Gastrocnemius medialis (tissue), 4 donors: Measurements from ENCODE around the gene PRKCD. TPM values are rescaled to one million over a fixed set of nuclear protein-coding genes. Genes with fewer than 3 reads are reported as not detected.

Source experiments
- ATAC-seq, 2 donors: fragments of 150-250 bp; one replicate each; pipeline ENCODE4 v1.9.1; 2016
- DNase-seq, 2 donors: peaks; one replicate each; pipeline ENCODE4 v3.0.0-alpha.2; 2019
- H3K27ac ChIP-seq, 4 donors: fragments of 200-600 bp; sonication (generic); 1 replicate in 1 of 4; 2 replicates in 3 of 4; pipeline ENCODE4 v1.5.1; 2016 to 2018; ENCODE audit warnings: mild to moderate bottlenecking in 2 of 4, moderate library complexity in 1 of 4
- H3K27me3 ChIP-seq, 3 donors: fragments of 200-600 bp; sonication (generic) in 2 of 3; 1 replicate in 1 of 3; 2 replicates in 2 of 3; pipeline versions ENCODE4 v1.5.1 to v1.6.0; 2016 to 2019; ENCODE audit warnings: mild to moderate bottlenecking in 1 of 3, moderate library complexity in 1 of 3
- H3K36me3 ChIP-seq, 2 donors: fragments of 200-600 bp; sonication (generic) in 1 of 2; one replicate each; pipeline ENCODE4 v1.5.1; 2017 to 2018
- H3K4me1 ChIP-seq, 2 donors: fragments of 200-600 bp; sonication (generic) in 1 of 2; one replicate each; pipeline ENCODE4 v1.5.1; 2016 to 2017; ENCODE audit warnings: mild to moderate bottlenecking in 2 of 2
- H3K4me3 ChIP-seq, 4 donors: fragments of 200-600 bp; sonication (generic) in 3 of 4; 1 replicate in 1 of 4; 2 replicates in 3 of 4; pipeline ENCODE4 v1.5.1; 2016 to 2019; ENCODE audit warnings: mild to moderate bottlenecking in 2 of 4
- H3K9me3 ChIP-seq, 3 donors: fragments of 200-600 bp; sonication (generic) in 2 of 3; 1 replicate in 1 of 3; 2 replicates in 2 of 3; pipeline ENCODE4 v1.5.1; 2016 to 2019
- CTCF ChIP-seq, 5 experiments: fragments of 450-650 bp in 3 of 5; fragments of 200-600 bp in 2 of 5; sonication (generic) in 2 of 5; IDR thresholded peaks in 4 of 5; conservative IDR thresholded peaks in 1 of 5; 1 replicate in 4 of 5; 2 replicates in 1 of 5; pipeline ENCODE4 v1.5.1; 2016 to 2019; ENCODE audit warnings: antibody characterized with exemption in 5 of 5, mild to moderate bottlenecking in 3 of 5, moderate library complexity in 3 of 5
- POLR2A ChIP-seq, 2 donors: fragments of 450-650 bp; IDR thresholded peaks; one replicate each; pipeline ENCODE4 v1.6.1; 2017; ENCODE audit warnings: antibody characterized with exemption in 2 of 2, mild to moderate bottlenecking in 2 of 2, moderate library complexity in 2 of 2
- in situ Hi-C, 4 donors: fragments of 200-750 bp; cut with MboI; loops; one replicate each; pipeline versions ENCODE4 v1.15.0 to v1.8.0; 2017; ENCODE audit warnings: low sequenced_read_pairs in 4 of 4
- intact Hi-C: fragments of 100-400 bp; cut with DNase I; formaldehyde crosslinking; loops from one replicate; pipeline ENCODE4 v1.15.1; 2023; ENCODE audit warnings: low total_unique reads
- total RNA-seq, 4 donors: library from RNA; depleted of rRNA; stranded (reverse); fragments of >200 nt; gene quantifications; one replicate each; pipeline versions ENCODE4 v1.1.0 to v1.2.3, GENCODE V29; 2016

The PRKCD gene
- total RNA-seq, 4 donors from 2014 or later, result 2.1 to 5.9 (median 3.4) TPM

GRCh38 chr3:53226142-53226840, 65.3 kb downstream of the PRKCD start:
- DNase-seq (no peak), ATAC-seq (no peak)
- H3K27me3 ChIP-seq, result no peaks in the 10 kb centered on the region
- intact Hi-C loops (loop anchor here (10.0 kb wide), 1 partner anchor 489 kb away; no protein-coding TSS in a partner anchor), in situ Hi-C loops (no loop called here)
- no peaks in the 10 kb centered on the region for H3K4me1 ChIP-seq
- peaks cover 7 to 81% of the 10 kb centered on the region in 2 donors for H3K36me3 ChIP-seq
- no peak for TF ChIP-seq POLR2A (IDR thresholded peaks at IDR 0.05)
- no peak for TF ChIP-seq CTCF (IDR thresholded peaks at IDR 0.05 in 4 of 5, conservative IDR thresholded peaks at IDR 0.05 in 1 of 5)
- H3K9me3 ChIP-seq, result no peaks in the 10 kb centered on the region
- H3K27ac ChIP-seq, result no peak overlapping the region
- no peak overlapping the region for H3K4me3 ChIP-seq

- H3K27me3 ChIP-seq, result no peaks in the 10 kb centered on the region
- H3K4me3 ChIP-seq, result no peak overlapping the region
- no peak overlapping the region for H3K27ac ChIP-seq
- H3K36me3 ChIP-seq, result peaks cover 7 to 87% of the 10 kb centered on the region in 2 donors
- ATAC-seq (no peak), DNase-seq (no peak)
- intact Hi-C loops, result loop anchor here (10.0 kb wide), 1 partner anchor 488 kb away; no protein-coding TSS in a partner anchor
- no peaks in the 10 kb centered on the region for H3K9me3 ChIP-seq
- TF ChIP-seq CTCF (IDR thresholded peaks at IDR 0.05 in 4 of 5, conservative IDR thresholded peaks at IDR 0.05 in 1 of 5) (no peak), POLR2A (IDR thresholded peaks at IDR 0.05) (no peak)
- no peaks in the 10 kb centered on the region for H3K4me1 ChIP-seq
- in situ Hi-C loops, result no loop called here
These were observed 65.9 kb downstream of the PRKCD start for GRCh38 chr3:53226841-53227407.

- intact Hi-C loops, result loop anchor here (10.0 kb wide), 1 partner anchor 487 kb away; no protein-coding TSS in a partner anchor
- DNase-seq (no peak), ATAC-seq (no peak)
- TF ChIP-seq POLR2A (IDR thresholded peaks at IDR 0.05), result no peak
- no peak for TF ChIP-seq CTCF (IDR thresholded peaks at IDR 0.05 in 4 of 5, conservative IDR thresholded peaks at IDR 0.05 in 1 of 5)
- H3K4me1 ChIP-seq, result no peaks in the 10 kb centered on the region
- H3K4me3 ChIP-seq, result no peak overlapping the region
- no peaks in the 10 kb centered on the region for H3K27me3 ChIP-seq
- peaks cover 7 to 100% of the 10 kb centered on the region in 2 donors for H3K36me3 ChIP-seq
- no peak overlapping the region for H3K27ac ChIP-seq
- no peaks in the 10 kb centered on the region for H3K9me3 ChIP-seq
- in situ Hi-C loops, result no loop called here
These were observed 67.2 kb downstream of the PRKCD start for GRCh38 chr3:53227993-53228885.

GRCh38 chr3:53229171-53229570, 68.2 kb downstream of the PRKCD start:
- no peak for DNase-seq
- peaks cover 7 to 100% of the 10 kb centered on the region in 2 donors for H3K36me3 ChIP-seq
- no peak for ATAC-seq
- in situ Hi-C loops (no loop called here), intact Hi-C loops (loop anchor here (10.0 kb wide), 1 partner anchor 486 kb away; no protein-coding TSS in a partner anchor)
- no peak overlapping the region for H3K27ac ChIP-seq
- H3K4me3 ChIP-seq, result no peak overlapping the region
- no peaks in the 10 kb centered on the region for H3K9me3 ChIP-seq
- no peaks in the 10 kb centered on the region for H3K4me1 ChIP-seq
- H3K27me3 ChIP-seq, result no peaks in the 10 kb centered on the region
- TF ChIP-seq CTCF (IDR thresholded peaks at IDR 0.05 in 4 of 5, conservative IDR thresholded peaks at IDR 0.05 in 1 of 5), result no peak
- TF ChIP-seq POLR2A (IDR thresholded peaks at IDR 0.05), result no peak
